Cardiac septum (tissue), 1 donor: ENCODE data around the gene VILL. TPM values are rescaled to one million over a fixed set of nuclear protein-coding genes. Genes with fewer than 3 reads are reported as not detected.
"Not testable (repeated sequence)": the region's sequence is repeated elsewhere in the genome, so short reads cannot be mapped to it uniquely, and the experiment has no call there.

Experiments used
- DNase-seq: peaks from one replicate; pipeline ENCODE4 v3.0.0-alpha.2; 2020; ENCODE audit warnings: low spot score
- intact Hi-C: fragments of 100-400 bp; cut with DNase I; formaldehyde crosslinking; loops from one replicate; pipeline ENCODE4 v1.14.0; 2022
- total RNA-seq: library from RNA; stranded (reverse); fragmentation: NEBNext Ultra II Directional; extraction: Animal tissue kit (Norgen Biotek cat#: 25700); gene quantifications from one replicate; pipeline ENCODE4 v1.2.1, GENCODE V29; 2021
- donor health status: DM: no; HTN: no; CAD: no.

VILL gene
- total RNA-seq, 1 donor from 2014 or later: 2.6 TPM

DNA sequence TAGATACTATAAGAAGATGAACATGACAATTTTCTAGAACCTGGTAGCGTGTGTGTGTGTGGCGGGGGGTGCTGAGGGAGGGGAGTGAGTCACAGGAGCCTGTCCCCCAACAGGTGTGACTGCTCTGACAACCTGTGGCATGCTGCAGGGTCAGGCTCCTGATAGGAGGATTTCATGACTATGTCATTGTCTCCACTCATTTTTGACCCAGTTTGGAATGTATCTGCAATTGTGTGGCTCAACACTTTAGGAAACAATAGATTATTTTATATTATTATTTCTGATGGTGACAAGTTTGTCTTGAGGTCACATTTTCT lies 9.3 kb upstream of the VILL start:
- no peak for DNase-seq
- intact Hi-C loops: no loop called here

DNA sequence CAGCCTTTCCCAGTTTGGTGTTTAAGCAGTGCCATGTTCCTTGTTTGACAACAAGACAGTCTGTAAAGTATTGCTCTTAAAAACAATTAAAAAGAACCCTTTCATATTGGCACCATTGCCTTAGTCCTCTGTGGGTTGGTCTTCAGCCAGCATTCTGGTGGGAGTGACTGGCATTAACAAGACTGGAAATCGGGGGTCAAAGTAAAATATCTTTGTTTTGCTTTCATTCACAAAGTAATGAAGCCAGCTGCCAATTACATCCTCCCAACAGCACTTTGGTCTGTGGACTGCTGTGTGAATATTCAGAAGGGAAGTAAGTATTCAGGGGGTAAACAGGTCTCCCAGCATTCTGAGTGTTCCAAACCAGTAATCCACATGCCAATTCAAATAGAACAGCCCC lies 8.3 kb upstream of the VILL start:
- DNase-seq: no peak
- intact Hi-C loops: no loop called here

DNA sequence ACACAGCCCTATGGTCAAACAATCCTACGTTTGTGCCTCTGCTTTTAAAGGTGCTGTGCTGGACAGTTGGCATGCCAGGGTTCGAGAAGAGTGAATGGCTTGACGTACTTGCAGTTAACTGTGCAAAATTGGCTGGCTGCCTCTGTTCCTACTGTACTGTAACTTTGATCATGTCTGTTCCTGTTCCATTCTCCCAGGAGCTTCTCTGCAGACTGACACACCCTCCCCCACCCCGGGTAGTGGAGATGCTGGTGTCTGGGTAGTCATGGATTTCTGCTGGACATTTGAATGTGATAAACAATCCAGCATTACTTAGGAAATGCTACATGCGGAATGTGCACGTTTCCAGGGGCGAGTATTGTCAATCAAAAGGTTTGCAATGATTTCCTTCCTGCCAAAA lies 6.5 kb upstream of the VILL start:
- DNase-seq: no peak
- intact Hi-C loops: no loop called here

DNA sequence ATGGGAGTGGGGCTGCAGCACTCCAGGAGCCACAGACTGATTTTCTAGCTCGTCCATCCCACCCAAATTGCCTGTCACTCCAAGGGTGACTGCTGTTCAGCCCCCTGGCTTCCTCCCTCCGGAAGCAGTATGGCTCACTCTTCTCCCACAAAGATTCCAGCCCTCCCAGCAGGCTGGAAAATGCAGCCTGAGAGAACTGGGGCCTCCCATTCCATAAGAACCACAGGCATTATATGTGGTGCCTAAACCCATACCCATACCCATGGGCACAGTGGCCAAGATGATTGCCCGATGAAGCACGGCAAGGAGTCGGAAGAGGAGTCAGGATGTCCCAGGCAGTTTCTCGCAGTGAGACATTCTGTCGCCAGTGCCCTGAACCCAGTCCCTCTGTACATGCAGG lies 6.0 kb upstream of the VILL start:
- no peak for DNase-seq
- intact Hi-C loops: no loop called here

DNA sequence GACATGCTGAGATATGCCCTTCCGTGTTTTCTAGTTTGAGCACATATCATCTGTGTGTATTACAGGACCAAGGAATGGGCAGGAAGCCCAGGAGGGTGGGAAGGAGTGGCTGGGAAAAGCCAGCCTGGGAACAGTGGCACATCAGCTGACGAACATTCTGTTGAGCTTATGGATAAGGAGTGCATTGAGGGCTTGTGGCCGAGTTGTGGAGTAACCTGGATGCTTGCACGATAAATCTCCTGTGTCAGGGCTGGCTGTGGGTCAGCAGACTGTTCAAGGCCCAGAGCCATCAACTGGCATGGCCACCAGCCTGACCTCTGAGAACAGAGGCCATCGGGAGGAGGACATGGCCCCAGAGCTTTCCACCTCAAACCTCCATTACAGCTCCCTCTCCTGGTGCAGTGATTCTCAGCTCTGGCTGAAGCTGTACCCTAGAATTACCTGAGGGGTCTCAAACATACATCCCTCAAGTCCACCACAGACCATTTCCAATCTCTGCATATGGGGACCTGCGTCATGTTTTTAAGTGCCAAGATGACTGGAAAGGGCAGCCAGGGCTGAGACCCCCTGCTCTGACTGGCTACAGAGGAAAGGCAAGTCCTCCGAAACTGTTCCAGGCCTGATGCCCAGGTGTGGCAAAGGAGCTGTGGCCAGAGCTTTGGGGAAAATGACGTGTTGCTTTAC lies 4.8 kb upstream of the VILL start:
- DNase-seq: no peak
- intact Hi-C loops: no loop called here

DNA sequence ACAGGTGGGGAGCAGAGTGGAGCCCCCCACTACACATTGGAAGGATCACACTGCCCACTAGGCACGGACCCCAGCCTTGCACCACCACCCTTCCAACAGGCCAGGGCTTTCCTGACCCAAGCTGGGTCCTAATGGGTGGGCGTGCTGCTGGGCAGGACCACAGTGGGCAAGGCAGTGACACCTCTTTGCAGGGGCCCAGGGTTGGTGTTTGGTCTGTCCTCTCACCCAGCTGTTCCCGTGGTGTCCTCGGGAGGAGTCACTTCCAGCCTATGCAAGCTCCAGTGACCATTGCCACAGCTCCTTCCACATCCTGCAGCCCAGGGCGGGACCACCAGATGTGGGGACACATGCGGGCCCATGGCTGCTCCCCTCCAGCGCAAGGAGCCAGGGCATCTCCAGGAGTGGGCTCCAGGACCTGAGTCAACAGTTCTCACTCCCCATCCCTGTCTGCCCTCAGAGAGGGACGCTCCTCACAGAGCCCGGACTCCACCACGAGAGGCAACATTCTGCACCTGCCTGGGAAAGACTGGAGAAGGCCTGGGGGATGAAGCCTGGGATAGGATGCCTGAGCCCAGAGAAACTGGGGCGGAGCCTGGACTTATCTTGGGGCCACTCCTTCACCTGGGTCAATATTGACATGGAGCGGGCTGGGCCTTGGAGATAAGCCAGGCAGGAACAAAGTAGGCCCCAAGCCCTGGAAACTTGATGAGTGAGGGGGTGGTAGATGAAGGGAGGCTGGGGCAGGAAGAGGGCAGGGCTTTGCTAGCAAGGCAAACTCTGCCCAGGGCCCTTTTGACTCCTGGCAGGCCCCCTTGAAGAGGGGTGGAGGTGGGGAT lies 3.9 kb upstream of the VILL start:
- intact Hi-C loops: no loop called here
- peak; percentile 69 for DNase-seq

DNA sequence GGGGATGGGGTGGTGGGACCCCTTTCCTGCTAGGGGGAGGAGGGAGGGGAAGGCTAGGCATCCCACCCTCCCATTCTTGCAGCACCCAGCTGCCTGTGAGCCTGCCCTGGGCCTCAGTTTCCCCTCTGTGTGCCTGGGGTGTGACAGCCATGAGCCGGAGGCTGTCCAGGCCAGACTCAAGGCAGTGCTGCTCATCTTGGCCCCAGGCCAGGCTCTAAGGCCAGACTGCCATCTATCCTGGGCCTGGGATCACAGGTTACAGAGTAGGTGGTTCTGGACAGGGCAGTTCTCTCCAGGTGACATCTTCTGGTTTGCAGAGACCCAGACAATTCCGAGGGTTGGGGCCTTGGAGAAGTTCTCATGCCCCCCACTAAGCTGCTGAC lies 3.3 kb upstream of the VILL start:
- intact Hi-C loops: no loop called here
- DNase-seq: peak; percentile 69

DNA sequence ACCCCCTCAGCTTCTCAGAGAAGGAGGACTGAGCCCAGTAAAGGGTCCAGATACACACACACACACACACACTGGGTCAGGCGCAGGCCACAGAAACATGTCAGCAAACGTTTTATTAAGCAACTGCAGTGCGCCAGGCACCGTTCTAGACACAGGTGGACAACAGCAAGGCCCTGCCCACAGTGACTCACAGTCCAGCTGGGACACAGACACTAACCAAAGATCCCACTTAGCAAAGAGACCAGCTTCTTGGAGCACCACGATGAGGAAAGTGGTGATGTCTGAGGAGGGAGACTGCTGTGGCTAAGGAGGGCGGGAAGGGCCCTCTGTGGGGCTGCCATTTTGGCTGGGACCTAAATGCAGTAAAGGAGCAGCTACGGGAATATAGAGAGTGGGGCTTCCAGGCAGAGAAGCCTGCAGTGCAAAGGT lies 2.8 kb upstream of the VILL start:
- intact Hi-C loops: no loop called here
- DNase-seq: no peak

DNA sequence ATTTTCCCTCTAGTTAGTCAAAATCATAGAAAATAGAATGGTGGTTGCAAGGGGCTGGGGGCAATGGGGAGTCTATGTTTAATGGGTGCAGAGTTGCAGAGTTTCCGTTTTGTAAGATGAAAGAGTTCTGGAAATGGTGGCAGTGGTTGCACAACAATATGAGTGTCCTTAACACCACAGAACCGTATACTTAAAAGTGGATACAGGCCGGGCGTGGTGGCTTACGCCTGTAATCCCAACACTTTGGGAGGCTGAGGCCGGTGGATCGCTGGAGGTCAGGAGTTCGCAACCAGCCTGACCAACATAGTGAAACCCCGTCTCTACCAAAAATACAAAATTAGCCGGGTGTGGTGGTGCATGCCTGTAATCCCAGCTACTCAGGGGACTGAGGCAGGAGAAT lies 2.2 kb upstream of the VILL start:
- intact Hi-C loops, DNase-seq: not testable (repeated sequence)

DNA sequence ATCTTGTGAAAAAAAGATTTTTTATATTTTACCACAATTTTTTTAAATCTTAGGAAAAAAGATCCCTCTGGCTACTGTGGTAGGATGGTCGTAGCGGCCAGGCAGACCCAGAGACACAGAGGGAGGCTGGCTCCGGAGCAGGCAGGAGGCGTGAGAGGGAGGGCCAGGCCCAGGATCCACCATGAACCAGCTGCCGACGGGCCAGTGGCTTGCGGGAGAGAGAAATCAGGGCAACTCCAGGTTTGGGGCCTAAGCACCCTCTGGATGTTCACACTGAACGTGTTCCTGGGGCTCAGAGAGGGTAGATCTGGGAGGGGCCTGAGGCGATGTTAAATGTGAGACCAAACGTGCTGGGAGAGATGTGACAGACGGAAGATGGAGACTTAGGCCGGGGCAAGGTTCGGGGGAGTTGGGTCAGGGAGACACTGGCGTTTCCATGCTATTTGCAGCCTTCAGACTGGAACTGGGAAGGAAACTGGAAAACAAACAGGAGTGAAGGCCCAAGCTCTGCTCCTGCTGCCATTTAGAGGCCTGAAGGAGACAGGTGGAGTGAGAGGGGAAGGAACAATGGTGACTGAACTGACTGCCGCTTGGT lies 1.6 kb upstream of the VILL start:
- intact Hi-C loops: no loop called here
- no peak for DNase-seq

DNA sequence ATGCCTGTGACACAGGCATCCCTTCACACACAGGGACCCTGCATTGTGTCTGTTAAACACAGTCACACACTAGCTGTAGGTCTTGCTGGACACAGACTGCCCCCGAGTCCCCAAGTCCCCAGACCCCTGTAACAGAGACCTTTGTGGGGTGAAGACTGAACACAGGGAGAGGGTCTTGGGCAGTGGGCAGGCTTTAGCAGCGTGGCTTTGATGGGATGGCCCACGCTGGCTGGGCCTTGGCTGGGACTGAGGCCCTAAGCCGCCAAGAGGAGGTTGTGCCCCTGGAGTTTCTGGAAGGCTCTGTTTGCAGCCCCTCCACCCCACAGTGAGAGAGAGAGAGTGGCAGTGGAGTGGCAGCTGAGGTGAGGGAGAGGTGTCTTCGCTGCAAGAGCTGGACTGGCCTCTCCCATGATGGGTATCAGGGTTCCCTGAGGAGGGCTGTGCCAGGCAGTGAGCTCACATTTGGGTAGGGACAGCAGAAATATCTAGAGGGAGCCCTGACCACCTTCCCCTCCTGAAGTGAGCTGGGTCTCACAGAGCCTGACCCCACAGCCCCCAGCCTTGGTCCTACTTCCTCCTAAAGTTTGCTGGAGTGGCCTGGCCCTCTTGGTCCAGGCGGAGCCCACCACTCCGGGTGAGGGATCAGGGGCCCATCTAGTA lies 635 bp upstream of the VILL start:
- DNase-seq: peak; percentile 72
- intact Hi-C loops: no loop called here

DNA sequence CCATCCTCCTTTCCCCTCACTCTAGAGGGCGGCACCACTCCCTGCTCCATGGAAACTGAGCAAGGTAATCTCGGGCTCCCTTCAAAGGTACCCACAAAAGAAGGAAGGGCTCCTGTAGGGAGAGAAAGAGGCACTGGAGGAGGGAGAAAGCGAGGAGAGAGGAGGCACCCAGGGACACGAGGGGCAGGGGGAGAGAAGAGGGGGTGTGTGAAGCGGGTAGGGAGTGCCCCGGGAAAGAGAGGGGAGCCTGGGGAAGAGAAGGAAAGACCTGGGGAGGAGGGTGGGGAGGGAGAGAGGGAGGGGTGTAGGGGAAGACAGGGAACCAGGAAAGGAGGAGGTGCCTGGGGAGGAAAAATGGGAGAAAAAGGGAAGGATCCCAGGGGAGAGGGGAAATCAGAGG lies 523 bp downstream of the VILL start:
- intact Hi-C loops: no loop called here
- DNase-seq: no peak

DNA sequence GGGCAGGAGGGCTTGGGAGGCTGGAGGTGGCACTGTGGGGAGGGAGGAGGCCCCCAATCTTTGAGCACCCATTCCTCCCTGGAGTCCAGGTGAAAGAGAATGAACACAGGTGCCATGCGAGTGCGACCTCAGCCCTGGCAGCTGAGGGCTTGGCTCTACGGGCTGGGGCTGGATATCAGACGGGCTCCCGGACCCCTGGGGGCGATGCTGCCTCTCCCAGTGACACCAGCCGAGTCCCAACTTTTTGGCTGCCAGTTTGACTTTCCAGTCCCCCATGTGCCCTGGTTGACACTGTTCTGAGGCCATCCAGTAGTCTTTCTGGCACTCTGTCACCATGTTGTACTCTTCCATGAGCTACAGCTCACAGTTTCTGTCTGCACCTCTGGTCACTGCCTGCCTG lies 1.2 kb downstream of the VILL start:
- intact Hi-C loops: no loop called here
- peak; percentile 73 for DNase-seq

DNA sequence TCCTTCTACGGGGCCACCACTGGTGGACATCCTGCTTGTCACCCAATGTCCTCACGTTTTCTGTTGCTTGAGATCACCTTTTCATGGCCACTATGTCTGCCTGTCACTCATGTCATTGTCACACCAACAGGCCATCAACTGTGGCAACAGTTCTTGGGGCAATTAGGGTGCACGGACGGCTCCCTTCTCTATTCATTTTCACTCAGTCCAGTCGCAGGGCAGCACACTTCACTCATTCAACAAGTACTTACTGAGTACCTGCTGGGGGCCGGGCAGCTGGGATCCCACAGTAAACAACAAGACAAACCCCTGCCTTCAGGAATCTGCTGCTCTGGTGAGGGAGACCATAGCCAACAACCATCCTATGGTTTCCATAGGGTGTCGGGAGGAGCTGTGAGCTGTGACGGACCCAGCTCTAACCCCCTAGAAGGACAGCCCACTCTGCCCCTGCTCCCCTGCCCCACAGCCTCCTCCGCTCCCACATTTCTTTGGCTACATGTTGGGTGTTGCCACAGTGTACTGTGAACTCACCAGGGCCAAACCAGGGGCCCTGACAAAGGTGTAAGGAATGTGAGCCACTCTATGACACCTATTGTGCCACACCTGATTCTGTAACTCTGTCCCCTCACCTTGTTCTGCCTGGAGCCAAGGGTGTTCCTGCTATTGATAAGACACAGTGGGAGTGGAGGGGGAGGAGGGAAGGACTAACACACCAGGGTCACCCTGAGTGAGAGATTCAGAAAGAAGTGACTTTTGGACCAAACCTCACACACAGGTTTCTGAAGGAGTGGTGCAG lies 1.9 kb downstream of the VILL start:
- intact Hi-C loops: no loop called here
- peak; percentile 61 for DNase-seq

DNA sequence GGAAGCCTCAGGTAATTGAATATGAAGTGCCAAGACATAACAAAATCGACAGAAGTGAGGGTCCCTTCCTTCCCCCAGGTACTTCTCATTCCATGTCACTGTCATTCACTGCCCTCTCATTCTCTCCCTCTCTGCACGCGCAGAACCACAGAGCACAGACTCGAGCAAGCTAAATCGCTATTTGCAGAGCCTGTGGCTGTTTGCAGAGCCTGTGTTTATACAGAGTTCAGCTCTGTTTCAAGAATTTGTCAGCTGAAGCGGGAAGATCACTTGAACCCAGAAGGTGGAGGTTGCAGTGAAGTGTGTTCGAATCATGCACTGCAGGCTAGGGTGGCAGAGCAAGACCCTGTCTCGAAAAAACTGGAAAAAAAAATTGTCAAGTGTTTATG lies 2.5 kb downstream of the VILL start:
- peak; percentile 50 for DNase-seq
- intact Hi-C loops: no loop called here

DNA sequence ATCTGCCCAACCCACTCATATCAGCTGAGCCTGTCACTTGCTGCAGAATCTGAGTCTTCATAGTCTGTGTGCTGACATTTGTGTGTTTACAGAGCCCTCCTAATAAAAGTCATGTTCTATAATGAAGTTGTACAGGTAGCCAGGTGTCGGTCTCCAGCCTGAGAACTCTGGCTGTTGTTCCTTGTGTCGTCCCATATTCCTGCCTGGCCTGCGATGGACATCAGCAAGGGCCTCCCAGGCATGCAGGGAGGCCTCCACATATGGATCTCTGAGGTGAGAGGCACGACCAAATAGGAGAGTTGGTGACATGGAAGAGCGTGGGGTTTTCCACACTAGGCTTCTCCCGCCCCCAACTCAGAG lies 2.9 kb downstream of the VILL start:
- intact Hi-C loops: no loop called here
- no peak for DNase-seq

DNA sequence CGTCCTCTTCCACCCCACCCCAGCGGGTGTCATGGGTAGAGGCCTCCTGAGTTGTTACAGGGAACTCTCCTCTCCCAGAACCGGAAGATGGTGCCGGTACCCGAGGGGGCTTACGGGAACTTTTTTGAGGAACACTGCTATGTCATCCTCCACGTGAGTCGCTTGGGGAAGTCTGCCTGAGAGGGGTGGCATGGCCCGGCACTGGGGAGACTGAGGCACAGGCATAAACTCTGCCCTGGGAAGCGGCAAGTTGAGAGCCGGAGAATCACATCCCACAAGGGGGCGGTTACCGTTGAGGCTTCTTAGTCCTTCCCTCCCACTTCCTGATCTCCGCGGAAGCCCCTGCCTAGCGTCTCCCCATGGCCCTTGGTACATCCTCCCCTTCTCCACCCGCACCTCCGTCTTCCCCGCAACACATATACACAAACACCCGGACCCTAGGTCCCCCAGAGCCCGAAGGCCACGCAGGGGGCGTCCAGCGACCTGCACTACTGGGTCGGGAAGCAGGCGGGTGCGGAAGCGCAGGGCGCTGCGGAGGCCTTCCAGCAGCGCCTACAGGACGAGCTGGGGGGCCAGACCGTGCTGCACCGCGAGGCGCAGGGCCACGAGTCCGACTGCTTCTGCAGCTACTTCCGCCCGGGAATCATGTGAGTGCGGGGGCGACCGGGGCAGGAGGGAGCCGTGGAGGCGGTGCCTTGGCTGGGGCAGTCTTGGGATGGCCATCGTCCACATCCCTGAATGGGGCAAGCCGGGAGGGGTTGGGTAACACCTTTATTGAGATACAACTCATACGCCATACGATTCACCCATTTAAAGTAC lies 3.4 kb downstream of the VILL start:
- intact Hi-C loops: no loop called here
- peak; percentile 89 for DNase-seq

DNA sequence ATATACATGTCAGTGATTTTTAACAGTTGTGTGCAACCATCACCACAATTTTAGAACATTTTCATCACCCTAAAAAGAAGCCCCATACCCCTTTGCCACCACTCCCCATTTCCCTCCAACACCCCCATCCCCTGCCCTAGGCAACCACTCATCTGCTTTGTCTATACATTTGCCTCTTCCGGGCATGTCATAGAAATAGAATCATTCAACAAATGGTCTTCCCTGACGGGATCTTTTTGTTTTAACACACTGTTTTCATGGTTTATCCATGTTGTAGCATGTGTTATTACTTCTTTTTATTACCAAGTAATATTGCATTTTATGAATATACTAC lies 4.0 kb downstream of the VILL start:
- intact Hi-C loops: no loop called here
- DNase-seq: no peak
